NCI-H524 treated with DMSO at 0.1 percent for 48 hours (cell line): ENCODE data around the gene CNTLN.
"Not testable (repeated sequence)": the region's sequence is repeated elsewhere in the genome, so short reads cannot be mapped to it uniquely, and the experiment has no call there.

Experiments
- DNase-seq: peaks from one replicate; lab custom pipeline; 2025; lab: John Stamatoyannopoulos, UW

CNTLN gene

DNA sequence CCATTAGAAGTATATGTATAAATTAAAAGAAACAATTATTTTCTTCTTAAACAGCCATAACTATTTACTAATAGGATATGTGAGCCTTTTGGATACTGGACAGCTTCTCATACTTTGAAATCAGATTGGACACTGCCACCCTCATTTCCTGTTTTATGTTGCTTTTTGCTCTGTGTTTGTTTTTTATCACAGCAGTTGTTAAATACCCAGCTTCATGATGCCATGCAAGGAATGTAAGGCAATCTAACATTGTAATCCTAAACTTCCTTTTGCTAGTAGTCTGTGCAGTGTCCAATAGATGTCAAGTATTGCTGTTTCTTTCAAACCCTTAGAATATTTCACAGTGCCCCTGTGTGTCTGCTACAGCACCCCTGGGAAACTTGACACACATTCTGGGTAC, 56.2 kb downstream of the CNTLN start:
- DNase-seq = no peak

DNA sequence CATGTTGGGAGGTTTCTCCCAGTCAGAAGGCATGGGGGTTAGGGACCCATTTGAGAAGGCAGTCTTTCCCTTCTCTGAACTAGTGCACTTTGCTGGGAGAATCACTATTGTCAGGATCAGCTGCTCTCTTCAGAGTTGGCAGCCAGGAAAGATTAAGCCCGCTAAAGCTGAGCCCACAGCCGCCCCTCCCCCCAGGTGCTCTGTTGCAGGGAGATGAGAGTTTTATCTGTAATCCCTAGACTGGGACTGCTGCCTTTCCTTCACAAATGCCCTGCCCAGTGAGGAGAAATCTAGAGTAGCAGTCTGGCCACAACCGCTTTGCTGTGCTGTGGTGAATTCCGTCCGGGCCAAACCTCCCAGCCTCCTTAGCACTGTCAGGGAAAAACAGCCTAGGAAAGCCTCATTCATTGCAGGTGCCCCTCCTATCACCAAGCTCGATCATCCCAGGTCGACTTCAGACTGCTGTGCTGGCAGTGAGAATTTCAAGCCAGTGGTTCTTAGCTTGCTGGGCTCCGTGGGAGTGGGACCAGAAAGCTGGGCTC, 69.8 kb downstream of the CNTLN start:
- DNase-seq = peak; percentile 60

DNA sequence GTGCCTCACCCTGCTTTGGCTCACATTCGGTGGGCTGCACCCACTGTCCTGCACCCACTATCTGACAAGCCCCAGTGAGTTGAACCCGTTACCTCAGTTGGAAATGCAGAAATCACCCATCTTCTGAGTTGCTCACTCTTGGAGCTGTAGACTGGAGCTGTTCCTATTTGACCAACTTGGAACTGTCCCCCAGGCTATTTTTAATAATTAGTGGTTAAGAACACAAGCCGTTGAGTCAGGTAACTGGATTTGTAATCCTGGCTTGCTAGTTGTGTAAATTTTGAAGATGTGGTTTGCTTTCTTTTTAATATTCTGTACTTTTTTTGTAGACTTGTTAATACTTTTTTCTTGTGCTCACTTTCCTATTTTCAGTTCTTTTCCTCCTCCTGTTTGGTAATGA, 81.2 kb downstream of the CNTLN start:
- DNase-seq = no peak

DNA sequence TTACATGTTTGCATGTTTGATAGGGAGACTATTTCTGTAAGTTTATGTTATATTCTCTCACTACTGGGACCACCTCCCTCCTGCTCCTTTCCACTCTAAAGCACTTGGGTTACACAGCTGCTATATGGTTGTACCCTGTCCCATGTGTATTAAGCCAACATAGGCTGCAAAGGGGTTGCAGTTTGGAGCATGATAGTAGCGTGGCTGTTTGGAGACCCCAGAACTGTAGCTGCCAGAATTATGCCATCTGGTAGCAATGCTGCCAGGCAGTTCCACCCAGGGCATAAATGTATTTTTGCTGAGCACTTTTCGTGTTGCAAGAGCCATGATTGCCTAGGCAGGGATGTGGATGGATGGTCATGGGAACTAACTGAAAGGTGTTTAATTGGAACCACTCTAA, 81.8 kb downstream of the CNTLN start:
- DNase-seq = no peak

DNA sequence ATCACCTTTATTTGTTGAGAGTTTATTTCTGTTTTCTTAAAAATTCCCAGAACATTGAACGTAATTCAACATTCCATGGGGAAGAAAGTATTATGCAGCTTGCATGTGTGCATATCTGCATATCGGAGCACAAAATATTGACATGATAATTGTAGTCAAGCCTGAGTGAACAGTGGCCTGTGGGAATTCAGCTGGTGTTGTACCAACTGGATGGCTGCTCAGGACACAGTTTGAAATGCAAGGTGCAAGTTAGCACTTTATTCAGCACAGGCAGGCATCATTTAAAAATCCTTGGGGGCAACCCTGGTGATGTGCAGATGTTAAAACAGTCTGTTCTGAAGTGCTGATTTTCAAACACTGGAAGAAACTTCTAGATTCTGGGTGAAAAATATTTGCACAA, 82.4 kb downstream of the CNTLN start:
- no peak for DNase-seq

DNA sequence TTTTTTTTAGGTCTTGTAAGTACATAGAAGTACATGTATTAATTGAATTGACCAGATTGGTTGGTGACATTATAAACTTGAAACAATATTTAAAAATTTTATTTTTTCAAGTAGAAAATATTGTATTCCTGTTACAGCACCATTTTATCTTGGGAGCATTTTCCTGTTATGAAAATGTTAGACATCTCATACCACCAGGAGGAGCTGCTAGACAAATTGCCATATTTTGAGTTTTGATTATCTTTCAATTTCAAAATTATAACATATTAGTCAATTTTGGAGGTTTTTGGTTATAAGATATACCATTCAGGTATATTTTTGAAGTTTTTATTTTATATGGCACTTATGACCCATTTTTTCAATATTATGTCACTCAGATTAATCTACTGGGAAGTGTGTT, 84.4 kb downstream of the CNTLN start:
- no peak for DNase-seq

DNA sequence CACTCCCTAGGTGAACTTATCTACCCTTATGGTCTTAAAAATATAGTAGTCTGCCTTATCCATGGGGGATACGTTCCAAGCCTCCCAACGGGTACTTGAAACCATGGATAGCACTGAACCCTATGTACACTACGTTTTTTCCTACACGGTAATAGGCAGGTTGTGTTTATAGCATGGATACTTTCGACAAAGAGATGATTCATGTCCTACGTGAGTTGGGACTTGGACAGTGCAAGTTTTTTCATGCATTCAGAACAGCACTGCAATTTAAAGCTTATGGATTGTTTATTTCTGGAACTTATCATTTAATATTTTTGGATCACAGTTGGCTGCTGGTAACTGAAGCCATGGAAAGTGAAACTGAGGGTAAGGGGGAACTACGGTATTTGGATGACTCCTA, 88.1 kb downstream of the CNTLN start:
- no peak for DNase-seq

DNA sequence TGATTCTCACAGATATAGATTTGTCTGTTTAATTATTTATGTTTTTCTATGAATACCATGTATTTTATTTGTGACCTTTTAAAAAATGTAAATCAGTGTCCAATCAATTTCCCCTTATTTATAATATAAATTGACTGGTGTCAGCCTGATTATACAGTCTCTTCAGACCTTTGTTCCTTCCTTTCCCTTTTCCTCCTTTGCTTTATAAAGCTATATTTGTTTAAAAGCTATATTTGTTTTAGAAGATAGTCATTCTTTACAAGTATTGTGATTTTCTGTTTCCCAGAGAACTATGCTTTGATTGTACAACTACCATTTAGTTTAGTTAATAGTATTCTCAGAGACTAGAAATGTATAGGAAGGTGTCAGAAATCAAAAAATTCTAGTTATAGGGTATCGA, 90.6 kb downstream of the CNTLN start:
- DNase-seq = no peak

DNA sequence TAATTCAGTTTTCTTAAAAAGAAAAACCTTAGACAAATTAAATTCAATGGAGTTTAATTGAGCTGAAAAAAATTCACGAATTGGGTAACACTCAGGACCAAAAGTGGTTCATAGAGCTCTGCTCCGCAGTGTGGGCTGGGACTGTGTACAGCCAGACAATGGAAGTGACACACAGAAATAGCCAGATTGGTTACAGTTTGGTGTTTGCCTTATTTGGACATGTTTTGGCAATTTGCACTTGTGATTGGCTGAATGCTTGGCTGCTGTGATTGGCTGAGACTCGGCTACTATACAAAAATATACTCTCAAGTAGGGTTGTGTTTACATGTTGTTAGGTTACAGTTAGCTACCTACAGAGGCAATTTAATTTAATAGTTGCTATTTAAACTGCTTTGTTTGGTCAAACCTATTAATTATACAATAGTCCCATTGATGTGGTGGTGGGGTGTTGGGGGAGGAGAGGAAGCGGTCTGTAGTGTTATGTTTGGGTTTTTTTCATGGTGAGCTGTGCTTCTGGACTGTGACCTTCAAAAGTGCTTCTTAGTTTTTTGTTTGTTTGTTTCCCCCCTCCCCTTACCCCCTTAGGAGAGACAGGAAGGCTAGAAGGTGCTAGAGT, 95.2 kb downstream of the CNTLN start:
- DNase-seq = no peak

DNA sequence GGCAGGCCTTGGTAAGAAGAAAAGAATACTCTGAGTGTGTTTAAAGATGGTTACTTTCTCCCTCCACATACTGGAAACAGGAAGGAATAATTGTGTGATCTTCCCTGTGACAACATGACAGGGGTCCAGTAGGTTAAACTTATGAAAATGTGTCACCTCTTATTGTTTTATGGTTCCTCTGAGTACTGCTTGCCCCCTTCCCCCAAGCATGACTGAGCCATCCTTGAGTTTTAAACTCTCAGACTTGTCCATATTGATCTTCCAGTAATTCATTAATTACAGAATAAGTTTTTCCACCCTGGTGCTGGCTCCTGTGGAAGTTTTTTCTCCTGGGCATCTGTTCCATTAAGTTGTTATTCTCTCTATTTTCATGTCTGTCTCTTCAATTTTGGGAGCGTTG, 95.8 kb downstream of the CNTLN start:
- no peak for DNase-seq

DNA sequence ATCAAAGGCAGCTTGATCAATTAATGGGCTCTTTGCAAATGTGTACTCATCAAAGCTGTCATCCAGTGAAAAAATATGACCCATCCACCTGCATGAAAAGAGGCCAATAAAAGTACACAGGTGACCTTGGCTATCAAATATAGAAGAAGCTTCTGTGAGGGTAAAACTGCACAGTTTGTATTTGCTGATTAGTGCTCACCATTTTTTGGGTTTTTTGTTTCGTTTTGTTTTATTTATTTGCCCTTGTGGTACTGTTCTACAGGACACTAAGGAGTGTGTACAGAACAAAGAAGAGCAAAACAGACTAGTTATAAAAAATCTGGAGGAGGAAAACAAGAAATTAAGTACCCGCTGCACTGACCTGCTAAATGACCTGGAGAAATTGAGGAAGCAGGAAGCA, 101.3 kb downstream of the CNTLN start:
- no peak for DNase-seq

DNA sequence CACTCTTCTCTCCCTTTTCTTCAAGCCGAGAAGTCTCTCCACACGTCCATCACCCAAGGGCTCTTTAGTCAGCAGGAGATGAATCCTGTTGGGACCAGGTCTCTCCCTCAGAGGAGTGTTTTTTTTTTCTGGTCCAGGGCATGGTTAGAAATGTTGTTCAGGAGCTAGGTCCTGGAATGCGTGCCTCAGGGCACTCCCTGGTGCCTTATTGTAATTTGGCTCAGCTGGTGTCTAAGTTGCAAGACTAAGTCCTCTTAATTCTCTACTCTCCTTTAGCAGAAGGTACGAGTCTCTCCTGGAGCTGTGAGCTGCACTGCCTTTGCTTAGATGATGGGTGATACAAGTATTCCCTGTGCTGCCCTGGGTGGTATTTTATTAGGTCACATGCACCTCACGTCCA, 111.9 kb downstream of the CNTLN start:
- DNase-seq = no peak

DNA sequence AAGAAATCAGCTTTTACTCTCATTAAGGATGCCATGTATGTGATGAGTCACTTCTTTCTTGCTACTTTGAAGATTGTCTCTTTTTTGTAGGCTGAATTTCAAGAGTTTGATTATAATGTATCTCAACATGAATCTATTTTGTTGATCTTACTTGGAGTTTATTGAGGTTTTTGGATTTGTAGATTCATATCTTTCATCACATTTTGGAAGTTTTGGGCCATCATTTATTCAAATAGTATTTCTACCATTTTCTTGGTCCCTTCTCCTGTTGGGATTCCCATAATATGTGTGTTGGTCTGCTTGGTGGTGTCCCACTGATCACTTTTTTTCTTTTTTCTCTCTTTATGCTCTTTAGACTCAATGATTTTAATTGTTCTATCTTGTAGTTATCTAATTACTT, 116.3 kb downstream of the CNTLN start:
- DNase-seq = no peak

DNA sequence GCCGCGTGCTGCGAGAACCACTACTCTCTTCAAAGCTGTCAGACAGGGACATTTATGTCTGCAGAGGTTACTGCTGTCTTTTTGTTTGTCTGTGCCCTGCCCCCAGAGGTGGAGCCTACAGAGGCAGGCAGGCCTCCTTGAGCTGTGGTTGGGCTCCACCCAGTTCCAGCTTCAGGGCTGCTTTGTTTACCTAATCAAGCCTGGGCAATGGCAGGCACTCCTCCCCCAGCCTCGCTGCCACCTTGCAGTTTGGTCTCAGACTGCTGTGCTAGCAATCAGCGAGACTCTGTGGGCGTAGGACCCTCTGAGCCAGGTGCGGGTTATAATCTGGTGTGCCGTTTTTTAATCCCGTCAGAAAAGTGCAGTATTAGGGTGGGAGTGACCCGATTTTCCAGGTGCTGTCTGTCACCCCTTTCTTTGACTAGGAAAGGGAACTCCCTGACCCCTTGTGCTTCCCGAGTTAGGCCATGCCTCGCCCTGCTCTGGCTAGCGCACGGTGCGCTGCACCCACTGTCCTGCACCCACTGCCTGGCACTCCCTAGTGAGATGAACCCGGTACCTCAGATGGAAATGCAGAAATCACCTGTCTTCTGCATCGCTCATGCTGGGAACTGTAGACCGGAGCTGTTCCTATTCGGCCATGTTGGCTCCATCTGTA, 133.8 kb downstream of the CNTLN start:
- not testable (repeated sequence) for DNase-seq

DNA sequence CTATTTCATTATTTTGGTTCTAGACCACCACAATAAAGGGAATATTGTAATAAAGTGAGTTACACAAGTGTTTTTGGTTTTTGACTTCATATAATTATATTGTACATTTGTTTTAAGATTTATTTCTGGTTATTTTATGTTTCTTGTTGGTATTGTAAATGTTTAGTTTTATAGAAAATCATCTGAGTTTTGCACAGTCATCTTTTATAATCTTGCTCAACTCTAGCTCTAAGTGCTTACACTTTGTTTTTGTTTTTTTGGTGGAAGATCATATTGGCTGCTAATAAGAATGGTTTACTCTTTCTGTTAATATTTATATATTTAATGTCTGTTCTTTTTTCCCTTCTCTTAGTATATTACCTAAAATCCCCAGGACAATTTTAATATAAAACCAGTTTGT, 135.0 kb downstream of the CNTLN start:
- DNase-seq = no peak

DNA sequence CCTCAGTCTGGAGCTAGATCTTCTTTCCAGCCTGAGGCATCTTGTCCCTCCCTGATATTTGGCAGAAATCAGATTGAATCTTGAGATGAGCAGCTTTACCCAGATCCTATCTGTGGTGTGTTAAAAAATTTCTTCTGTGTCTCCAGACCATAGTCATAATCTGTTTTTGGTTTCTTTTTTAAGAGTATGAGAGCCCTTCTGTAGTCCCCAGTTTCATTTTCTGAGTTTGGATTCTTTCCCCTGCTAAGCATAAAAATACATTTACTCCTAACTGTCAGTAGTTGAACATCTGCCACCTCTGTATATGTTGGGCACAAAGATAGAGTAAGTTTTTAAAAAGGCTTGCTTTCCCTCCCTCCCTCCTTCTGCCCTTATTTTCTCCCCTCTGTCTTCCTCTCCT, 137.7 kb downstream of the CNTLN start:
- no peak for DNase-seq

DNA sequence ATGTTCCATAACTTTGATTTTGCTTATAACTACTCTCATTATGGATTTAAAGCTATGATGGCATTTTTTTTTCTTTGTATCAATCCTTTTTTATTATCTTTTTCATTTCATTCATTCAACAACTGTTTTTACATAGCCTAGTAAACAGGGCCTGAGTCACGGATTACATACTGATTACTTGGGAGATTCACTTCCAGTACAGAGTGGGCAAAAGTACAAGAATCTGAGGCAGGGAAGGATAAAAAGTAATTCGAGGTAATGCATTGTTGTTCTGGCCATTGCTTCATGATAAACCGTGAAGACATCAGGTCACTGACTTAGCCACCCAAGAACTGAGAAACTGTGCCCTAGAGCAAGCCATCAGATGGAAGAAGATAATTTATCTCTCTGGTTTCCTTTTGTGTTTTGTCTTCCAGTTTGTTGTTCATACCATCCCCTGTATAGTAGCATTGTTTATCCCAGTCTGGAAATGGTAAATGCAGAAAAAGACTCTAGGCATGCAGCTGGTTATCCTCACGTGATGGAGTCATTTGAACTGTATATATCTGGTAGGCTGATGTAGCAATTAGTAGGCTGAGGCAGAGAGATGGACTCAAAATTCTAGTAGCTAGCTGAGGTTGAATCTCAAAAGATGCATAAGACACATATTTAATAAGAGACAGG, 145.6 kb downstream of the CNTLN start:
- no peak for DNase-seq

DNA sequence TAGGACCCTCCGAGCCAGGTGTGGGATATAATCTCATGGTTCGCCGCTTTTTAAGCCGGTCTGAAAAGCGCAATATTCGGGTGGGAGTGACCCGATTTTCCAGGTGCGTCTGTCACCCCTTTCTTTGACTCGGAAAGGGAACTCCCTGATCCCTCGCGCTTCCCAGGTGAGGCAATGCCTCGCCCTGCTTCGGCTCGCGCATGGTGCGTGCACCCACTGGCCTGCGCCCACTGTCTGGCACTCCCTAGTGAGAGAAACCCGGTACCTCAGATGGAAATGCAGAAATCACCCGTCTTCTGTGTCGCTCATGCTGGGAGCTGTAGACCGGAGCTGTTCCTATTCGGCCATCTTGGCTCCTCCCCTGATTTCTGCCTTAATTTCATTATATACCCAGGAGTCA, 155.8 kb downstream of the CNTLN start:
- not testable (repeated sequence) for DNase-seq

DNA sequence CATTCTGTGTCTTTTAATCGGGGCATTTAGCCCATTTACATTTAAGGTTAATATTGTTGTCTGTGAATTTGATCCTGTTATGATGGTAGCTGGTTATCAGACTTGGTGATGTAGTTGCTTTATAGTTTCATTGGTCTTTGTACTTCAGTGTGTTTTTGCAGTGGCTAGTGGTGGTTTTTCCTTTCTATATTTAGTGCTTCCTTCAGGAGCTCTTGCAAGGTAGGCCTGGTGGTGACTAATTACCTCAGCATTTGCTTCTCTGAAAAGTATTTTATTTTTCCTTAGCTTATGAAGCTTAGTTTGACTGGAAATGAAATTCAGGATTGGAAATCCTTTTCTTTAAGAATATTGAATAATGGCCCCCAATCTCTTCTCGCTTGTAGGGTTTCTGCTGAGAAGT, 156.9 kb downstream of the CNTLN start:
- DNase-seq = no peak

DNA sequence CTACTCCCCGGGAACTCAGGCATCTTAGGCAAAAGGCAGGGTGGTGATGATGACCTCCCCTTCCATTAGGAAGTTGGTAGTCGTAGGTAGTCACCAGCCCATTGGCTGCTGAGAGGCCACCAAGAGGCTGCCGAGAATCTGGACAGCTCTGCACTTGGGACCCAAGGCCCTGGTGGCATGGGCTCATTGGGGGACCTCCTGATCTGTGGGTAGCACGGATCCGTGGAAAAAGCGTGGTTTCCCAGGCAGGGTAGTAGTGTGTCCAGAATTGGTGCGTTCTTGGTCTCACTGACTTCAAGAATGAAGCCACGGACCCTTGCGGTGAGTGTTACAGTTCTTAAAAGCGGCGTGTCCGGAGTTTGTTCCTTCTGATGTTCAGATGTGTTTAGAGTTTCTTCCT, 158.8 kb downstream of the CNTLN start:
- no peak for DNase-seq

DNA sequence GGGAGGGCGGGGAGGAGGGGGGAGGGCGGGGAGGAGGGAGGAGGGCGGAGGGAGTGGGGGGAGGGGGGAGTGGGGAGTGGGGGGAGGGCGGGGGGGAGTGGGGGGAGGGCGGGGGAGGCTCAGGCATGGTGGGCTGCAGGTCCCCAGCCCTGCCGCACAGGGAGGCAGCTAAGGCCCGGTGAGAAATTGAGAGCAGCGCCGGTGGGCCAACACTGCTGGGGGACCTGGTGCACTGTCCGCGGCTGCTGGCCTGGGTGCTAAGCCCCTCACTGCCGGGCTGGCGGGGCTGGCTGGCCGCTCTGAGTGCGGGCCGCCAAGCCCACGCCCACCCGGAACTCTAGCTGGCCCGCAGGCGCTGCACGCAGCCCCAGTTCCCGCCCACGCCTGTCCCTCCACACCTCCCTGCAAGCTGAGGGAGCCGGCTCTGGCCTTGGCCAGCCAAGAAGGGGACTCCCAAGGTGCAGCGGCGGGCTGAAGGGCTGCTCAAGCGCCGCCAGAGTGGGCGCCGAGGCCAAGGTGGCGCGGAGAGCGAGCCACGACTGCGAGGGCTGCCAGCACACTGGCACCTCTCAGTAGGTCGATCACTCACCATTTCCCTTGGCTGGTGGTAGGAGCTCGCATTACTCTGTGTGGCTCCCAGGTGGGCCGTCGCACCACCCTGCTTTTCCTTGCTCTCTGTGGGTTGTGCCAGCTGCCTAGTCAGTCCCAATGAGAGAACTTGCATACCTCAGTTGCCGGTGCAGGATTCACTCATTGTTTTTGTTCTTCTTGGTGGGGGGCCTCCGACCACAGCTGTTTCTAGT, 160.2 kb downstream of the CNTLN start:
- DNase-seq = no peak

DNA sequence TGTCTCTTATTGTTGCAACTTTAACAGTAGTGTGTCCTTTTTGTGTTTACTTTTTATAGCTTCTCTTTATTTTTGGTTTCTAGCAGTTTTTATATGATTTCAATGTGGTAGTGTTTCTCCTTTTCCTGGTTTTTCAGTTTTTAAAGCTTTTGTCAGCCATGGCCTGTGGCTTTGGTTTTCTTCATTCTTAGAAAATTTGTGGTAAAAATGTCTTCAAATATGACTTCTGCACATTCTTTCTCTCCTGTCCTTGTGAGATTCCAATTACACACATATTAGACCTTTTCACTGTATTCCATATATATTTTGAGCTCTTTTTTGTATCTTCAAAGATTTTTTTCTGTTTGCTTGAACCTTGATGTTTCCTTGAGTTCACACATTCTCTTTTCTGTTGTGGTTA, 180.5 kb downstream of the CNTLN start:
- no peak for DNase-seq
